ENCODE measurements around the gene RALB.

Gene RALB

GRCh38 chr2:120243875-120244553, 8.6 kb upstream of the RALB start:
- Mint-ChIP-seq H3K27ac (no peak overlapping the region), H3K9me3 (peaks cover 15% of the 10 kb centered on the region), H3K4me3 (no peak overlapping the region), H3K27me3 (ENCODE audit: low read depth) (peaks cover 9% of the 10 kb centered on the region), H3K4me1 (ENCODE audit: low read depth) (peaks cover 12% of the 10 kb centered on the region), H3K36me3 (ENCODE audit: low read depth) (peaks cover 6% of the 10 kb centered on the region)
- no peak for DNase-seq (ENCODE audit: low spot score)

DNA sequence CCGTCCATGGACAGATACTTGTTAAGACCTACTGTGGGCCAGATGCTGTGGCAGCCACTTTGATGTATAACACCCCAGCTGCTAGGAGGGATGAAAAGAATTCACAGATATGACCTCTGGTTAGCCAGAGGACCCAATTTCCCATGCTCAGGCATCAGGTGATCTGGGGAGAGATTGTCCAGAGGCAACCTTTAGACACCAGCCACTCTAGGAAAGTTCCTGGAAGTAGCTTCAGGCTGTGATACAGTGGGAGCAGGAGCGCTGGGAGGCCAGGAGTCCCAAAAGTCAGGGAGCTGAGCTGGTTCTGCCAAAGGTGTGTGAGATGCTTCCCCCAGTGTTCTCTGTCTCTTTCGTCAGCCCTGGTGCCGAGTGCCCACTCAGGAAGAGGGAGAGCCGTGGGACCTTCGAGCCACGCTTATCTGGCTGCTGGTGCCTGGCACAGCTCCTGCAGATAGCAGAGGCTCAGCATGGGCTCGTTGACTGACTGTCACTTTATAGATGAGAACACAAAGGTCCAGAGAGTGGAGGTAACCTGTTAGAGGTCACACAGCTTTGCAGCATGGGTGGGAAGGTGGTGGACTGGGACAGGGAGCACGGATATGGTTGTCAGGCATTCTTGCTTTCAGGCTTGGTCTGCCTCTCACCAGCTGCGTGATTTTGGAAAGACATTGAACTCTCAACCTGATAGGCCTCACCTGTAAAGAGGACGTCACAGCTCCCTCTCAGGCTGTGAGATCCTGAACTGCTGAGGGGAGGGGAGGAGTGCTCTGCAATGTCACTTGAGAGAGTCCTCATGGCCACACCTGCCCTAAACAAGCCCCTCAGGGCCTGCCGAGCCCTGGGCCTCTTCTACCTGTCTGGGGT, 7.8 kb upstream of the RALB start:
- H3K4me1 Mint-ChIP-seq (ENCODE audit: low read depth): peaks cover 13% of the 10 kb centered on the region
- no peak for DNase-seq (ENCODE audit: low spot score)
- H3K9me3 Mint-ChIP-seq: peaks cover 15% of the 10 kb centered on the region
- no peak overlapping the region for H3K4me3 Mint-ChIP-seq
- H3K27me3 Mint-ChIP-seq (ENCODE audit: low read depth): peaks cover 13% of the 10 kb centered on the region
- no peak overlapping the region for H3K27ac Mint-ChIP-seq
- peaks cover 6% of the 10 kb centered on the region for H3K36me3 Mint-ChIP-seq (ENCODE audit: low read depth)

- peaks cover 12% of the 10 kb centered on the region for H3K4me1 Mint-ChIP-seq (ENCODE audit: low read depth)
- H3K4me3 Mint-ChIP-seq: no peak overlapping the region
- DNase-seq (ENCODE audit: low spot score): no peak
- H3K9me3 Mint-ChIP-seq: peaks cover 15% of the 10 kb centered on the region
- peaks cover 6% of the 10 kb centered on the region for H3K36me3 Mint-ChIP-seq (ENCODE audit: low read depth)
- H3K27ac Mint-ChIP-seq: no peak overlapping the region
- H3K27me3 Mint-ChIP-seq (ENCODE audit: low read depth): peaks cover 13% of the 10 kb centered on the region
Measured at GRCh38 chr2:120245520-120246332, 6.9 kb upstream of the RALB start.

- peaks cover 6% of the 10 kb centered on the region for H3K36me3 Mint-ChIP-seq (ENCODE audit: low read depth)
- H3K27ac Mint-ChIP-seq: no peak overlapping the region
- H3K4me3 Mint-ChIP-seq: no peak overlapping the region
- H3K9me3 Mint-ChIP-seq: peaks cover 15% of the 10 kb centered on the region
- DNase-seq (ENCODE audit: low spot score): no peak
- peaks cover 18% of the 10 kb centered on the region for H3K4me1 Mint-ChIP-seq (ENCODE audit: low read depth)
- peaks cover 13% of the 10 kb centered on the region for H3K27me3 Mint-ChIP-seq (ENCODE audit: low read depth)
Measured at GRCh38 chr2:120246546-120247300, 5.9 kb upstream of the RALB start.

GRCh38 chr2:120247851-120248250, 4.8 kb upstream of the RALB start:
- H3K4me1 Mint-ChIP-seq (ENCODE audit: low read depth): peaks cover 24% of the 10 kb centered on the region
- H3K9me3 Mint-ChIP-seq: peaks cover 15% of the 10 kb centered on the region
- H3K27ac Mint-ChIP-seq: no peak overlapping the region
- no peak for DNase-seq (ENCODE audit: low spot score)
- H3K36me3 Mint-ChIP-seq (ENCODE audit: low read depth): peaks cover 6% of the 10 kb centered on the region
- H3K27me3 Mint-ChIP-seq (ENCODE audit: low read depth): peaks cover 13% of the 10 kb centered on the region
- H3K4me3 Mint-ChIP-seq: no peak overlapping the region

DNA sequence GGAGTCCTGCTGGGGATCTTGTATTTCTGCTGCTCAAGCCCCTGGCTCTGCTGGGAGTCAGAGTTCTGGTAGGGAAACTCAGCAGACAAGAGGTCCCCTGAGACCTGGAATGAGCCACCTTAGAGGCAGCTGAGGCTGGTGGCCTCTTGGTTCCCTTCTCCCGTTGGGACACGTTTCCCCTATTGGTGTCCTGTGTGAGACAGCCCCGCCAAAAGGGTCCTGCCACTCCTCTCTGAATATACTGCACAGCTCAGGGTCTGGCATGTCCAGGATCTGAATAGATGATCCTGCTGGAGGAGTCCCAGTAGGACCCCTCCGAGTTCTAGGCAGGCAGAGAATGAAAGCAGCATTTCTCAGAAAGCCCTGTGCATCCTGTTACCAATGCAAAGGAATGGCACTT, 2.0 kb upstream of the RALB start:
- no peak overlapping the region for H3K27ac Mint-ChIP-seq
- DNase-seq (ENCODE audit: low spot score): no peak
- H3K27me3 Mint-ChIP-seq (ENCODE audit: low read depth): peaks cover 13% of the 10 kb centered on the region
- no peak overlapping the region for H3K4me3 Mint-ChIP-seq
- no peaks in the 10 kb centered on the region for H3K9me3 Mint-ChIP-seq
- H3K36me3 Mint-ChIP-seq (ENCODE audit: low read depth): peaks cover 18% of the 10 kb centered on the region
- peaks cover 43% of the 10 kb centered on the region for H3K4me1 Mint-ChIP-seq (ENCODE audit: low read depth)

- peaks cover 47% of the 10 kb centered on the region for H3K4me1 Mint-ChIP-seq (ENCODE audit: low read depth)
- H3K27me3 Mint-ChIP-seq (ENCODE audit: low read depth): peaks cover 13% of the 10 kb centered on the region
- DNase-seq (ENCODE audit: low spot score): no peak
- H3K27ac Mint-ChIP-seq: no peak overlapping the region
- peaks cover 22% of the 10 kb centered on the region for H3K36me3 Mint-ChIP-seq (ENCODE audit: low read depth)
- no peak overlapping the region for H3K4me3 Mint-ChIP-seq
- H3K9me3 Mint-ChIP-seq: no peaks in the 10 kb centered on the region
Measured at GRCh38 chr2:120251078-120251477, 1.6 kb upstream of the RALB start.

DNA sequence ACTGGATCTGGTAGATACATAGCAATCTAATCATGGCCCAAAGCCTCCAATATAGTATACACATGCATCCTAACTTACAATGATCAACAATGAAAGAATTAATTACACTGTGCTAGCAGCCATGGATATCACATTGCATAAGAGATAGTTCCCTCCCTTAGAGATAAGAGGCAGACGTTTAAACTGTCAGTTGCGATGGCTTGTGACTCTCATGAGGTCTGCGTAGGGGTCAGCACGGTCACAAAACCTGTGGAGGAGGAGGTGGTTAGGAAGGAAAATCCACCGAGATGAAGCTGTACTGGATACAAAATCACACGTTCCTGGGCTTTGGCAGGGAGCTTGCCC, 800 bp upstream of the RALB start:
- H3K4me3 Mint-ChIP-seq: peak overlapping the region; percentile 100
- DNase-seq (ENCODE audit: low spot score): no peak
- peaks cover 29% of the 10 kb centered on the region for H3K36me3 Mint-ChIP-seq (ENCODE audit: low read depth)
- H3K9me3 Mint-ChIP-seq: no peaks in the 10 kb centered on the region
- H3K27me3 Mint-ChIP-seq (ENCODE audit: low read depth): peaks cover 13% of the 10 kb centered on the region
- peak overlapping the region; percentile 94 for H3K27ac Mint-ChIP-seq
- H3K4me1 Mint-ChIP-seq (ENCODE audit: low read depth): peaks cover 52% of the 10 kb centered on the region

GRCh38 chr2:120253021-120253882, 600 bp downstream of the RALB start:
- peaks cover 40% of the 10 kb centered on the region for H3K36me3 Mint-ChIP-seq (ENCODE audit: low read depth)
- peaks cover 2% of the 10 kb centered on the region for H3K9me3 Mint-ChIP-seq
- H3K4me1 Mint-ChIP-seq (ENCODE audit: low read depth): peaks cover 62% of the 10 kb centered on the region

GRCh38 chr2:120254178-120254577, 1.5 kb downstream of the RALB start:
- Mint-ChIP-seq H3K36me3 (ENCODE audit: low read depth) (peaks cover 49% of the 10 kb centered on the region), H3K4me1 (ENCODE audit: low read depth) (peaks cover 62% of the 10 kb centered on the region), H3K27me3 (ENCODE audit: low read depth) (peaks cover 4% of the 10 kb centered on the region), H3K27ac (no peak overlapping the region), H3K9me3 (peaks cover 6% of the 10 kb centered on the region), H3K4me3 (peak overlapping the region; percentile 95)
- no peak for DNase-seq (ENCODE audit: low spot score)

More at GRCh38 chr2:120253021-120253882, 600 bp downstream of the RALB start:
- H3K4me3 Mint-ChIP-seq: peak overlapping the region; percentile 95
- H3K27me3 Mint-ChIP-seq (ENCODE audit: low read depth): peaks cover 7% of the 10 kb centered on the region
- peak; percentile 40 for DNase-seq (ENCODE audit: low spot score)
- peak overlapping the region; percentile 87 for H3K27ac Mint-ChIP-seq

DNA sequence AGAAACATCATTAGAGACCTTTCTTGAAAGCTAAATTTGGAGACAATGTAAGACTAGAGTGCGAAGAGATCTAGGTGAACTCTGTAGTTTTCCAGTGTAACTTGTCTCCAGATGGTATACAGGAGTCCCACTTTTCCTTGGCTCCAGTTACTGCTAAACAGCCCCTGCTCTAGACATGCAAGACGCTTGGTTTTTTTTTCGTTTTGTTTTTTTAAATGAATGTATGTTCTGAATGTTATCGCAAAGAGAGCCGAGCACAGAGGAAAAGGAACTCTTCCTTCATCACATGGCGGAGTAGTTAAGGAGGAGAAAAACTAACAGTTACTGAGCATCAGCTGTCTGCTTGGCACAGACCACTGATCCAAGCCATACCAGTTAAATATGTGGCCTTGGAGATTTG, 2.4 kb downstream of the RALB start:
- peak overlapping the region; percentile 95 for H3K4me3 Mint-ChIP-seq
- H3K27me3 Mint-ChIP-seq (ENCODE audit: low read depth): no peaks in the 10 kb centered on the region
- no peak overlapping the region for H3K27ac Mint-ChIP-seq
- peaks cover 61% of the 10 kb centered on the region for H3K4me1 Mint-ChIP-seq (ENCODE audit: low read depth)
- H3K9me3 Mint-ChIP-seq: peaks cover 6% of the 10 kb centered on the region
- DNase-seq (ENCODE audit: low spot score): no peak
- H3K36me3 Mint-ChIP-seq (ENCODE audit: low read depth): peaks cover 51% of the 10 kb centered on the region

GRCh38 chr2:120255986-120256650, 3.5 kb downstream of the RALB start:
- Mint-ChIP-seq H3K4me3 (peak overlapping the region; percentile 95), H3K27me3 (ENCODE audit: low read depth) (no peaks in the 10 kb centered on the region), H3K36me3 (ENCODE audit: low read depth) (peaks cover 51% of the 10 kb centered on the region), H3K27ac (peak overlapping the region; percentile 2), H3K9me3 (peaks cover 13% of the 10 kb centered on the region), H3K4me1 (ENCODE audit: low read depth) (peaks cover 57% of the 10 kb centered on the region)
- DNase-seq (ENCODE audit: low spot score): no peak

All from T-helper 2 cell treated with Interferon-gamma antibody and Interleukin-4, amounts not matched to agents 5 μg/mL and 100 μg/mL, for 36 hours (primary cell).